RPMI8226 (cell line): ENCODE data around the gene ARAP1.

Source experiments
- DNase-seq: peaks from one replicate; pipeline ENCODE4 v3.0.0-alpha.2; 2015

Gene ARAP1

DNA sequence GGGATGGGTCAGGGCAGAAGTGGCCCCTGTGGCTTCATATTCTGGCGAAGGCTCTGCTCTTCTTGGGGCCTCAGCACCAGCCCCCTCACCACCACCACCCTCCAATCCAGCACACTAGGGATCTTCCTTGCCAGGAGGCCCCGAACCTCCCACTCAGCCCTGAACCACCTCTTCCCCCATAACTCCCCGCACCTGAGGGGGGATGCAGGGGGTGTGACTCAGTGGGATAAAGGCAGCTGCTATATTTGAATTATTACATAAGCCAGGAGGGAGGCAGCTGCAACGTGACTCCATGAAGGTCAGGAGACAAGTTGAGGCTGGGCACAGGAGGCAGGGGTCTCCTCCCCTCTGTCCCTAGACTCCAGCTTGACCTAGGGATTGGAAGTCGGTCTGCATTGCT, 72.3 kb downstream of the ARAP1 start:
- DNase-seq = no peak

DNA sequence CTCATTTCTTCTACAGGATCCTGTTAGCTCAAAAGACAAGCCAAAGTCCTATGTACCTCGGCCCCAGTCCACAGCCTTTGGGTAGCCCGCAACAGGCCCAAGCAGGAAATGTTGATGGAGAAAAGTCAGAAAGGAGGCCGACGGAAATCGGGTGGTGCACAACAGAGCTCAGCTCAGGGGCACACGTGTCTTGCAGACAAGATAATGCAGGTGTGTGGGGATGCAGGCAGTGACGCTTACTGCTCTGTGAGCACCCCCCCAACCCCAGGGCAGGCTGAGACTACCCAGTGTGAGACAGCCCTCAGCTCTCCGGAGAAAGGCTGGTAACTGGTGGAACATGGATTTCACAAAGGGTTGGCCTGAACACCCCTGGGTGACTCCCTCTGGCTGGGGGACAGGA, 73.7 kb downstream of the ARAP1 start:
- DNase-seq = no peak

- DNase-seq = peak; percentile 69
These were observed 75.3 kb downstream of the ARAP1 start for GRCh38 chr11:72676861-72677341.

GRCh38 chr11:72675221-72675620, 77.0 kb downstream of the ARAP1 start:
- no peak for DNase-seq

- DNase-seq = no peak
These were observed 78.0 kb downstream of the ARAP1 start, which contains the start of gene PDE2A for GRCh38 chr11:72673943-72674828. Gene PDE2A, minus strand, starts transcription at chr11:72674422. Its CDS starts 215 bp downstream, at chr11:72674207.

GRCh38 chr11:72673284-72673942, 78.8 kb downstream of the ARAP1 start:
- DNase-seq = no peak

DNA sequence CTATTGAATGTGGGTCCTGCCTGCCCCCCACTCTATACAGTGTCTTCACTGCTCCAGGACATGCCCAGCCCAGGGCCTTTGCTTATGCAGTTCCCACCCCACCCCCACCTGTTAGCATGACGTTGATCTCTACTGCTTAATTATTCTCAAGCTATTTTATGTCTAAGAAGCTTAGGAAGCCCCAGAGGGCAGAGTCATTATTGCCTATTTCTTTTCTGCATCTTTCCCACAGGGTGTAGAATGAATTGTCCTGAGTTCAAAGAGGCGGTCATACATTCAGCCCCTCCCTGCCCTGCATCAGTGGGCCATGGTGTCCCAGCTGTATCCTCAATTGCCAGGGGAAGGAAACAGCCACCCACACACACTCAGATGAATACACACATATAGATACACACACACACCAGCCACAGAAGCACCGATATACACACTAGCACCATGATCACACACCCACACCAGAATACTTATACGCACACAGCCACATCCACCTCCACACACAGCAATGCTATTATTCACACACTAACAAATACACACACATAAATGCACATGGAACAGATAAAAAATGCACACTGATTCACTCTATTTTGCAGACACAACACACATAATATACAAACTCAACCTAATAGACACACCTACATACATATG, 79.5 kb downstream of the ARAP1 start:
- DNase-seq = no peak

- DNase-seq = no peak
These were observed 80.8 kb downstream of the ARAP1 start for GRCh38 chr11:72671152-72672099.

DNA sequence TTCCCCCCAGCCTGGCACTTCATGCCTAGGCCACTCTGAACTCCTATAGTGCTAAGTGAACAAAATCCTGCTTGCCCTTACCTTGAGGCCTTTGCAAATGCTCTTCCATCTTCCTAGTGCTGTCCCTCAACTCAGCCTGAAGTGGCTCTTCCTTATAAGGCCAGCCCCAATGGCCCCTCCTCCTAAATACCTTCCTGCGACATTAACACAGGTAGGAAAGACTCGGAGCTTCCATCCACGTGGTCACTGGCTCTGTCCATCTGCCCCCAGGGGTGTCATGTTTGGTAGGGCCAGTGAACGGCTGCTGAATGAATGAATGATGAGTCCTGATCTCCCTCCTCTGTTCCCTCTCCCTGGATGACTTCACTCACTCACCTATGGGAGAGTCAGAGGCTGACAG, 82.2 kb downstream of the ARAP1 start:
- DNase-seq = no peak

DNA sequence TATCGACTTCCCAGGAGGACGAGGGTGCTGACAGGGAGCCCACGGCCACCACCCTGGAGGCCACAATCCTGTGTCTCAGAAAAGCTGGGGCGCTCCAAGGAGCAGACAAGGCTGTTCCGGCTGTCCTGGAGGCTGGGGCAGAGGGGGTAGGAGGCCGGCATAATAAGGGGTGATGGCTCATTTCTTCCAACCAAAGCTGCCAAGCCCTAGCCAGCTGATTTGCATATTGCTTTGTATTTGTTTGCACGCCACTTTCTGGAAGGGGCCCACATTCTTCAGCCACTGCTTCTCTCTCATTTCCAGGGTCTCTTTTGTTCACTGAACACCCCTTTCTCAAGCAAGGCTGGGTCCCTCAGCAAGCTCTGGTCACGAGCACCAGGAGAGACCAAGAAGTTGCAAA, 82.7 kb downstream of the ARAP1 start:
- no peak for DNase-seq

DNA sequence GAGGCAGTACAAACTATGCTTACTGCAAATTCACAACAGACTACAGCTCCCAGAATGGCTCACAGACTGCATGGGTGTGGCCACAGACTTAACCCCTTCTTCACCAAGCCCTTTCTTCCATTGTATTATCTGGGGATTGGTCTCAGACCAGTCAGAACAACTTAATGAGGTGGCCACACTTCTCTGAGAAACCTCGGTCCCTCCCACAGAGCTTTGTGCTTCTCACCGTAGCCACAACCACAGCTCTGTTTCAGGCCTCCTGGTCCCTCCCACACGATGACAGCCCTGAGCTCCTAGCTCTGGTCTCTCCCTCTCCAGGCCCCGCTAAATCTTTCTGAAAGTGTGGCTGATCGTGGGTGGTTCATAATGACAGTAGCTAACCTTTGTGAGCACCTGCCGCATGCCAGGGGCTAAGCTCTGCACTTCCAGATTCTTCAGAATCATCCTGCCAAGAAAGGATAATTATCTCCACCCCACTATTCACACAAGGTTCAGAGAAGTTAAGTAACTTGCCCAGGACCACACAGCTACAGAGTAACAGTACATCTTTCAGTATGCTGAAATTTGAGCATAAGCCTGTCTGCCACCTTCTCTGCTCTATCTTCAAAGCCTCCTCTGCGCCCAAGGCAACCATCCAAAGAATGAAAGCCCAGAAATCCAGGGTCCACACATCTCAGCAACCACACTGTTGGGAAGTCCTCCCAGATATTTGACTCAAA, 83.4 kb downstream of the ARAP1 start:
- DNase-seq = no peak

DNA sequence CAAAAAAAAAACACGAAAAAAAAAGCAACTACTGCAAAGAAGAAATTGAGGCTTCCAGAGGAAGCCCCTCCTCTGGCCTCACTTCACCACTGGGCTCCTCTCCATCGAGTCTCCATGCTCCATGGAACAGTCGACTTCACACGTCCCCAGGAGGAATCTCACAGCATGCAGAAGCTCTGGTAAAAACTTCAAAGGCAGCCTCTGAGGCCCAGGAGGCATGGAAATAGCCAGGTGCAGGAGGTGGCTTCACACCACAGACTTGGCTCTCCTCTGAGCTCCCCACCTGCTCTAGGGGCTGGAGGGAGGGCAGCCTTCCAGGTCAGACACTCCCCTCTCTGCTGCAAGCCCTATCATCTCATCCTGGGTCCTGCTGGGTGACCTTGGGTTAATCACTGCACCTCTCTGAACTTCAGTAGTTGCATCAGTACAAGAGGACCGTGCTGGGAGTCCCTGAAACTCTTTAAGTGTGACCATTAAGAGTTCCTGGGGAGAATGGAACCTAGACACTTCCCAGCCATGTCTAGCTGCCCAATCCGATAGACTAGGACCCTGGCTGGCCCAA, 86.2 kb downstream of the ARAP1 start:
- DNase-seq = no peak

- DNase-seq = no peak
These were observed 90.2 kb downstream of the ARAP1 start for GRCh38 chr11:72662036-72662435.

DNA sequence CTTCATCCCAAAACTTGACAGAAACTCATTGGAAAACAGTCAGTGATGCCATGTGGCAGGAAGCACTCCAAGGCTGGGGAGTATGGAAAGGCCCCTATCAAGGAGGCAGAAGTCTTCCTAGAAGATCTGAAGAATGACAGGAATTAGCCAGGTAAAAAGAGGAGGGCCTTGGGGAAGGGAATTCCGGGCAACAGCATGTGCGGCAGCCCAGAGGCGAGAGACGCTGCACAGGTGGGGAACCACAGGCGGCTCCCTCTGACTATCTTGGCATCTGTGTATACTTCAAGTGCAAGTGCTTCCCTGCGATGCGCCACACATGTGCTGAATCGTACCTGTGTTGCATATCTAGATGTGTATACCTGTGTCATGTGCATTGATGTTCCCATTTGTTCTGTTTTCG, 90.7 kb downstream of the ARAP1 start:
- no peak for DNase-seq

DNA sequence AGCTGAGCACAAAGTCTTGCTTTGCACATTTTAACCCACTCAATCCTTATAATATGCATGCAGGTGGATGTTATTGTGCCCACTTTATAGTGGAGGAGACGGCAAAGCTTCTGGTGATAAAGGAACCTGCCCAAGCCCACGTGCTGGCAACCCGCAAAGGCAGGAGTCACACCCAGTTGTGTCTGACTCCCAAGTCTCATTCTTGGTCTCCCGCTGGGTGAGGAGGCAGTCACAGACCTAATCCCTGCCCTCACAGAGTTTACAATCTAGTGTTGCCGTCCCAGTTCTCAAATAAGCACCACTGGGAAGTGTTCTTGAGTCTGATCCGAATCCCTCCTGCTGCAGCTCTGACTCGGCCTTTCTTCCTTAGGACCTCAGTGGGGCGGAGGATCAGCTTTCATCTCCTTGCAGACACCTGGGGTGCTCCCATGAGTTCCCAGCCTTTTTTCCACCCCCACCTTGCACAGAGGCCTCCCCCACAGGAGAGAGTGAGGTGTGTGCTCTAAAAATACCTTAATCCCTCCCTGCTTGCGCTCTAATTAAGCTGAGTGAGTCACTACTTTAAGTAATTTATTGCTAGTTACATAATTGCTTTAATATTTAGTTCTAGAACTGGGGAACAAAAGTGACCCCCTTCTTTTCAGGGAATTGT, 93.1 kb downstream of the ARAP1 start:
- no peak for DNase-seq

DNA sequence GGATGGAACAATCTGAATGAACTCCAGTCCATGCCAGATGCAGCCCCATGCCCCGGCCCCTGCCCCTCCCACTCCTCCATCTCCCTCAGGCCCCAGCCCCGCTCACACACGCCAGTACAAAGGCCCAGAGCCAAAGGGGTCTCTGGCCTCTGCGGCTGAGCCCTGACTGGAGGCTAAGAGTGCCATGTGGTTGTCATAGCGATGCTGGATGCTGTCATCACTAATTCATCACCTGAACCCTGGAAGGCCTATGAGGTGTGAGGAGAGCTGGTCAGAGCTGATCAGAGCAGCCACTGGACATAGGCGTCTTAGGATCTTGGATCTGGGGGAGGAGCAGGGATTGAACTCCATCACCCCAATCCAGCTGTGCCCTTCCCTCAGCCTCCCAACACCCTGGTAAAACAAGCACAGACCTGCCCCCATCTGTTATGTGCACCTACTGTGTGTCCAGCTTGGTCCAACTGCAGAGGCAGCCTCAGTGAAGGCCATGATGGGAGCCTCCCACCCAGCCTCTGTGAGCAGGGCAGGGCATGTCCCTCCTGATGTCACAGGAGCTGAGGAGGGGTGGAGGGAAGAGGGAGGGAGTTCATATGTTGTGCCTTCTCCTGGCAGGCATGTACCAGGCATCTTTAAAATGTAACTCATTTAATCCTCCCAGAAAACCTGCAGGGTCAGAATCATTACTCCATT, 94.7 kb downstream of the ARAP1 start:
- DNase-seq = no peak

GRCh38 chr11:72655896-72656464, 96.2 kb downstream of the ARAP1 start:
- DNase-seq = no peak

DNA sequence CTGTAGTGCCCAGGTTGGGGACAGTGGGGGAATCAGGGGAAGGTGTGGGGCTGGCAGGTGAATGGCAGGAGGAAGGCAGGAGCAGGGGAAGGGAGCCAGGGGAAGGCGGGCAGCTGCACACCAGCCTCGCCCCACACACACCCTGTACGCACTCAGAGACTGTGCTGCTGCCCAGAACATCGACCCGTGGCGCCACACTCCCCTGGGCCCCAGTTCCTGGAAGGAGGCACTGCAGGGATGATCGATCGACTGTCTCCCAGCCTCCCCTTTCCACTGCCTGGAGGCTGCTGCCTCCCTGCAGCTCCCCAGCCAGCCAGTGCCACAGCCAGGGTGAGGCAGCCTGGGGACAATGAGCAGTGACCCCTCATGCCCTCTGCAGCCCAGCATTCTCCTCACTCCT, 97.2 kb downstream of the ARAP1 start:
- no peak for DNase-seq

GRCh38 chr11:72653649-72654048, 98.6 kb downstream of the ARAP1 start:
- DNase-seq = no peak
